SKM-1 treated with dmso at 0.1 percent for 144 hours (cell line): Measurements from ENCODE around the gene CT47A7.
"Not testable (repeated sequence)": the region's sequence is repeated elsewhere in the genome, so short reads cannot be mapped to it uniquely, and the experiment has no call there.

Source experiments
- DNase-seq: peaks from one replicate; lab custom pipeline; 2025; ENCODE audit not compliant: unreplicated experiment; lab: John Stamatoyannopoulos, UW

Gene CT47A7

GRCh38 chrX:120956500-120956899 is at the start of gene CT47A7:
Gene CT47A7 (minus strand): TSS chrX:120956600. CDS start chrX:120956345, 255 bp downstream.
- DNase-seq: not testable (repeated sequence)

DNA sequence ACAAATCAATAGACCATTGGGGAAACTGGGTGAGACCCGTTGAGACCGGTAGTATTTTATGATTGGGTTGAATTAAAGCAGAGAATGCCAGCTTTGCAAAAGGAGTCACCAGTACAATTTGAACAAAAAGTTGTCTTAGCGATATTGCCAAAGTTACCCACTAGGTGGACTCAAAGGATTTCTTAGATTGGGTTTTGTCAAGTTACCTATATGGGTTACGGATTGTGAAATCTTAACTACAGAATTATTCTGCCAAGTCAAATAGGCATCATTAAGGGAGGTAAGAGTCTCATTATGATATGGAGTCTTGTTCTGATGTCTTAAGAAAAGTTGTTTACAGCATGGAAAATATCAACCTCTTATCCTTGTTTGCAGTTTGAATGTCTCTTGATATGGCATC is 44.2 kb upstream of the CT47A7 start:
- DNase-seq: no peak

- DNase-seq: no peak
Observed at GRCh38 chrX:120999413-120999812, 43.0 kb upstream of the CT47A7 start.

DNA sequence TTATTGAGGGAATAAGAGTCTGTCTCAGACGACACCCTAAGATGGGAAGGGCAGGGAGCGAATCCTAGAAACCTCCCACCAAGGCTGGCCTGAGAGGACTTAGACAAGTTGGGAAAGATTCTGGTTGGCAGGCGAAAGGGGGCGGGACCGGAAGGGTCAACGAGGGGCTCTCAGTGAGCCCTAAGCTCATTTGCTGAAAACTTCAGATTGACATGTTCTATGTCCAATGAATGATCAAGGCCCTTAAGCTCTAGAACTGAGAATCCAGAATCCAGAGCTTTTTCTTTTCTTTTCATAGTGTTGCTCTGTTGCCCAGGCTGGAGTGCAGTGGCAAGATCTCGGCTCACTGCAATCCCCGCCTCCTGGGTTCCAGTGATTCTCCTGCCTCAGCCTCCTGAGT is 29.3 kb upstream of the CT47A7 start, which contains the start of gene CT47A1:
TSS of gene CT47A1 (minus strand) at position 101 of the 400 bp plus-strand sequence. CDS start 231 bp downstream, outside the sequence.
- DNase-seq: not testable (repeated sequence)
